ENCODE data around the gene PTGDS. TPM values are rescaled to one million over a fixed set of nuclear protein-coding genes. Genes with fewer than 3 reads are reported as not detected.

Gene PTGDS
- total RNA-seq, 2 donors from 2014 or later: 13.8 to 22.1 TPM

- no peaks in the 10 kb centered on the region for H3K36me3 Mint-ChIP-seq (ENCODE audit: low read depth)
- no peaks in the 10 kb centered on the region for H3K4me1 Mint-ChIP-seq
- TF ChIP-seq CTCF (conservative IDR thresholded peaks at IDR 0.05): no peak
- no peak overlapping the region for H3K27ac Mint-ChIP-seq
- no peak for DNase-seq
- WGBS, 2 experiments (ENCODE audit: insufficient coverage in 1 of 2, insufficient read length in 1 of 2): 84 to 89% methylated on average over 12 to 30 of the region's 30 CpGs
- no peak overlapping the region for H3K4me3 Mint-ChIP-seq
- peaks cover 19% of the 10 kb centered on the region for H3K9me3 Mint-ChIP-seq
- Histone ChIP-seq H3K27me3 (ENCODE audit: control insufficient read depth, insufficient read depth, low read length, poor library complexity, severe bottlenecking) (no peaks in the 10 kb centered on the region), H3K36me3 (ENCODE audit: control insufficient read depth, insufficient read depth, low read length) (no peaks in the 10 kb centered on the region), H3K9ac (ENCODE audit: extremely low read depth, low read length, poor library complexity, severe bottlenecking) (no peak overlapping the region), H3K4me3 (ENCODE audit: low read length) (no peak overlapping the region), H3K9me3 (ENCODE audit: control insufficient read depth, low read length) (no peaks in the 10 kb centered on the region), H3K27ac (ENCODE audit: low read depth, low read length) (no peak overlapping the region), H3K4me1 (ENCODE audit: control insufficient read depth, insufficient read depth, low read length) (no peaks in the 10 kb centered on the region)
- peaks cover 3% of the 10 kb centered on the region for H3K27me3 Mint-ChIP-seq (ENCODE audit: insufficient read depth)
These were observed 30.0 kb downstream of the PTGDS start for GRCh38 chr9:137007108-137007815.

GRCh38 chr9:137007816-137008270 is 30.5 kb downstream of the PTGDS start:
- Histone ChIP-seq H3K27ac (ENCODE audit: low read depth, low read length) (no peak overlapping the region), H3K27me3 (ENCODE audit: control insufficient read depth, insufficient read depth, low read length, poor library complexity, severe bottlenecking) (no peaks in the 10 kb centered on the region), H3K9me3 (ENCODE audit: control insufficient read depth, low read length) (no peaks in the 10 kb centered on the region), H3K4me1 (ENCODE audit: control insufficient read depth, insufficient read depth, low read length) (no peaks in the 10 kb centered on the region), H3K36me3 (ENCODE audit: control insufficient read depth, insufficient read depth, low read length) (no peaks in the 10 kb centered on the region), H3K9ac (ENCODE audit: extremely low read depth, low read length, poor library complexity, severe bottlenecking) (no peak overlapping the region), H3K4me3 (ENCODE audit: low read length) (no peak overlapping the region)
- H3K4me1 Mint-ChIP-seq: no peaks in the 10 kb centered on the region
- no peak overlapping the region for H3K27ac Mint-ChIP-seq
- peaks cover 19% of the 10 kb centered on the region for H3K9me3 Mint-ChIP-seq
- H3K4me3 Mint-ChIP-seq: no peak overlapping the region
- peaks cover 3% of the 10 kb centered on the region for H3K27me3 Mint-ChIP-seq (ENCODE audit: insufficient read depth)
- WGBS, 2 experiments (ENCODE audit: insufficient coverage in 1 of 2, insufficient read length in 1 of 2): 83 to 92% methylated on average over 8 to 13 of the region's 13 CpGs
- no peak for TF ChIP-seq CTCF (conservative IDR thresholded peaks at IDR 0.05)
- H3K36me3 Mint-ChIP-seq (ENCODE audit: low read depth): no peaks in the 10 kb centered on the region
- no peak for DNase-seq

GRCh38 chr9:137008312-137008711 is 31.0 kb downstream of the PTGDS start:
- Histone ChIP-seq H3K9ac (ENCODE audit: extremely low read depth, low read length, poor library complexity, severe bottlenecking) (no peak overlapping the region), H3K9me3 (ENCODE audit: control insufficient read depth, low read length) (no peaks in the 10 kb centered on the region), H3K4me3 (ENCODE audit: low read length) (no peak overlapping the region), H3K36me3 (ENCODE audit: control insufficient read depth, insufficient read depth, low read length) (no peaks in the 10 kb centered on the region), H3K4me1 (ENCODE audit: control insufficient read depth, insufficient read depth, low read length) (no peaks in the 10 kb centered on the region), H3K27ac (ENCODE audit: low read depth, low read length) (no peak overlapping the region), H3K27me3 (ENCODE audit: control insufficient read depth, insufficient read depth, low read length, poor library complexity, severe bottlenecking) (no peaks in the 10 kb centered on the region)
- peaks cover 3% of the 10 kb centered on the region for H3K27me3 Mint-ChIP-seq (ENCODE audit: insufficient read depth)
- no peak for DNase-seq
- TF ChIP-seq CTCF (conservative IDR thresholded peaks at IDR 0.05): no peak
- H3K9me3 Mint-ChIP-seq: peaks cover 19% of the 10 kb centered on the region
- H3K27ac Mint-ChIP-seq: no peak overlapping the region
- H3K36me3 Mint-ChIP-seq (ENCODE audit: low read depth): no peaks in the 10 kb centered on the region
- H3K4me1 Mint-ChIP-seq: no peaks in the 10 kb centered on the region
- H3K4me3 Mint-ChIP-seq: no peak overlapping the region
- WGBS, 2 experiments (ENCODE audit: insufficient coverage in 1 of 2, insufficient read length in 1 of 2): 91 to 97% methylated on average over 11 to 22 of the region's 22 CpGs

Data from endodermal cell (in vitro differentiated cells).